HepG2 (cell line): ENCODE data around the gene CTNNBL1. TPM values are rescaled to one million over a fixed set of nuclear protein-coding genes. Genes with fewer than 3 reads are reported as not detected.
"Not testable (repeated sequence)": the region's sequence is repeated elsewhere in the genome, so short reads cannot be mapped to it uniquely, and the experiment has no call there.

Experiments used
- AHR ChIP-seq: IDR thresholded peaks from 2 replicates; pipeline ENCODE4 v1.6.1; 2018; ENCODE audit warnings: missing genetic modification reagents, missing compliant biosample characterization
- BHLHE40 ChIP-seq: IDR thresholded peaks from 2 replicates; pipeline ENCODE4 v1.6.1; 2011; ENCODE audit warnings: low read length, improper control_type of control experiment
- CBX5 ChIP-seq: sonication (generic); formaldehyde crosslinking; IDR thresholded peaks from 2 replicates; pipeline ENCODE4 v1.4.0; 2020; ENCODE audit warnings: missing genetic modification reagents, borderline replicate concordance
- CEBPB ChIP-seq: IDR thresholded peaks from 2 replicates; pipeline ENCODE4 v1.6.1; 2011; ENCODE audit warnings: low read depth, low read length, improper control_type of control experiment, borderline replicate concordance
- EP300 ChIP-seq, 3 experiments: sonication (generic) in 1 of 3; formaldehyde crosslinking in 1 of 3; IDR thresholded peaks; 2 replicates each; pipeline versions ENCODE4 v1.5.1 to v1.6.1; 2011 to 2020; ENCODE audit warnings: low read depth in 2 of 3, low read length in 2 of 3, borderline replicate concordance in 1 of 3, improper control_type of control experiment in 1 of 3, mild to moderate bottlenecking in 1 of 3, missing genetic modification reagents in 1 of 3, moderate library complexity in 1 of 3
- FOXA1 ChIP-seq, 2 experiments: fragments of 450-650 bp in 1 of 2; sonication (generic) in 1 of 2; formaldehyde crosslinking in 1 of 2; IDR thresholded peaks; 2 replicates each; pipeline versions ENCODE4 v1.4.0 to v1.6.1; 2016 to 2020; ENCODE audit warnings: missing genetic modification reagents in 1 of 2
- HOXA3 ChIP-seq: sonication (generic); formaldehyde crosslinking; IDR thresholded peaks from 2 replicates; pipeline ENCODE4 v1.5.0; 2020; ENCODE audit warnings: missing genetic modification reagents
- SAP130 ChIP-seq: IDR thresholded peaks from 2 replicates; pipeline ENCODE4 v1.6.1; 2016; ENCODE audit warnings: low read depth
- TEAD3 ChIP-seq: optimal IDR thresholded peaks from 2 replicates; pipeline ENCODE3; 2016; ENCODE audit warnings: borderline replicate concordance
- TFAP4 ChIP-seq: sonication (generic); IDR thresholded peaks from 2 replicates; pipeline ENCODE4 v1.6.1; 2016; ENCODE audit warnings: low read depth, borderline replicate concordance
- ZBTB21 ChIP-seq: sonication (generic); formaldehyde crosslinking; IDR thresholded peaks from 2 replicates; pipeline ENCODE4 v1.4.0; 2020; ENCODE audit warnings: missing genetic modification reagents
- ZBTB4 ChIP-seq: sonication (generic); formaldehyde crosslinking; IDR thresholded peaks from 2 replicates; pipeline ENCODE4 v1.4.0; 2020; ENCODE audit warnings: missing genetic modification reagents, mild to moderate bottlenecking, borderline replicate concordance
- ZBTB7A ChIP-seq: sonication (generic); formaldehyde crosslinking; IDR thresholded peaks from 2 replicates; pipeline ENCODE4 v1.8.0; 2022; ENCODE audit warnings: mild to moderate bottlenecking, missing genetic modification reagents
- ZHX1 ChIP-seq: sonication (generic); formaldehyde crosslinking; IDR thresholded peaks from 2 replicates; pipeline ENCODE4 v1.8.1; 2022; ENCODE audit warnings: low read depth, mild to moderate bottlenecking, missing genetic modification reagents
- ZMYM2 ChIP-seq: sonication (generic); formaldehyde crosslinking; IDR thresholded peaks from 2 replicates; pipeline ENCODE4 v1.8.0; 2022; ENCODE audit warnings: mild to moderate bottlenecking, missing genetic modification reagents
- ZMYM4 ChIP-seq: sonication (generic); formaldehyde crosslinking; IDR thresholded peaks from 2 replicates; pipeline ENCODE4 v1.8.1; 2023; ENCODE audit warnings: mild to moderate bottlenecking, missing genetic modification reagents
- ZNF253 ChIP-seq: sonication (generic); formaldehyde crosslinking; IDR thresholded peaks from 2 replicates; pipeline ENCODE4 v1.8.0; 2022; ENCODE audit warnings: mild to moderate bottlenecking, missing genetic modification reagents, borderline replicate concordance
- ZNF350 ChIP-seq: sonication (generic); formaldehyde crosslinking; IDR thresholded peaks from 2 replicates; pipeline ENCODE4 v1.4.0; 2020; ENCODE audit warnings: mild to moderate bottlenecking, low read depth, missing genetic modification reagents, borderline replicate concordance
- ZSCAN5A ChIP-seq: sonication (generic); formaldehyde crosslinking; IDR thresholded peaks from 2 replicates; pipeline ENCODE4 v1.8.0; 2022; ENCODE audit warnings: mild to moderate bottlenecking, missing genetic modification reagents, borderline replicate concordance
- polyA plus RNA-seq, 8 experiments: library from polyadenylated mRNA; depleted of rRNA in 3 of 8; stranded (reverse) in 7 of 8; unstranded in 1 of 8; fragments of >200 nt; fragmentation: Illumina TruSeq in 4 of 8; extraction: Trizol in 4 of 8; gene quantifications; 2 replicates each; pipeline versions ENCODE4 v1.2.1 to v1.2.3, GENCODE V29; 2011 to 2016; ENCODE audit warnings: low read depth in 4 of 8, missing spikeins in 1 of 8, mixed read lengths in 1 of 8; ENCODE audit not compliant: insufficient read depth in 1 of 8
- total RNA-seq, 5 experiments: library from RNA; depleted of rRNA; stranded (reverse); fragments of >200 nt; fragmentation: Illumina TruSeq; extraction: Trizol; gene quantifications; 2 replicates each; pipeline ENCODE4 v1.2.3, GENCODE V29; 2016; ENCODE audit warnings: low read depth in 1 of 5

Gene CTNNBL1
- total and polyA plus RNA-seq, 2 of the 13 experiments (the other 11 are each of a cell fraction or from before 2014, with no cell fraction given), result 49.3 to 94.6 TPM

GRCh38 chr20:37701676-37702075 is 7.8 kb downstream of the CTNNBL1 start (continued):
- peak; percentile 68; the same call in 1 of the 2 replicates for TF ChIP-seq TFAP4
- not testable (repeated sequence) for TF ChIP-seq FOXA1 (IDR thresholded peaks at IDR 0.05); EP300 (CRISPR knock-in tag; IDR thresholded peaks at IDR 0.05; ENCODE audit: borderline replicate concordance)
- peak; percentile 41; the same call in 1 of the 2 replicates for TF ChIP-seq FOXA1 (CRISPR knock-in tag; IDR thresholded peaks at IDR 0.05)
- peak; percentile 97 for TF ChIP-seq ZHX1 (CRISPR knock-in tag)
- TF ChIP-seq TEAD3 (CRISPR knock-in tag), result peak; percentile 19
- TF ChIP-seq ZNF253 (CRISPR knock-in tag), result 0 out of 2 replicates have a peak, but pooled peaks have one; percentile 35
- 0 out of 2 replicates have a peak, but pooled peaks have one; percentile 17 for TF ChIP-seq SAP130 (CRISPR knock-in tag)
- peak in 1 of 2 experiments; percentile 72; a peak in 1 of 4 replicates for TF ChIP-seq EP300 (IDR thresholded peaks at IDR 0.05; ENCODE audit: low read depth in 2 of 2, low read length in 2 of 2)
- peak; percentile 74 for TF ChIP-seq ZMYM2 (CRISPR knock-in tag)
- TF ChIP-seq ZMYM4 (CRISPR knock-in tag), result peak; percentile 38; the same call in 1 of the 2 replicates
- TF ChIP-seq CBX5, result peak; percentile 57; the same call in 1 of the 2 replicates
- 0 out of 2 replicates have a peak, but pooled peaks have one; percentile 49 for TF ChIP-seq AHR
- TF ChIP-seq HOXA3, result peak; percentile 56; the same call in 1 of the 2 replicates
- peak; percentile 34; the same call in 1 of the 2 replicates for TF ChIP-seq BHLHE40
- peak; percentile 86; the same call in 1 of the 2 replicates for TF ChIP-seq ZBTB4 (CRISPR knock-in tag)
- TF ChIP-seq ZSCAN5A (CRISPR knock-in tag), result peak; percentile 59; the same call in 1 of the 2 replicates
- peak; percentile 96 for TF ChIP-seq CEBPB
- peak; percentile 52; the same call in 1 of the 2 replicates for TF ChIP-seq ZBTB21 (CRISPR knock-in tag)
- TF ChIP-seq ZNF350 (CRISPR knock-in tag), result 0 out of 2 replicates have a peak, but pooled peaks have one; percentile 38
- 0 out of 2 replicates have a peak, but pooled peaks have one; percentile 28 for TF ChIP-seq ZBTB7A (CRISPR knock-in tag)
